Endothelial cell of hepatic sinusoid (primary cell): Measurements from ENCODE around the gene CDKL1.

Experiments
- in situ Hi-C: cut with HindIII; loops from 2 replicates; pipeline ENCODE4 v1.10.0; 2017; ENCODE audit warnings: low sequenced_read_pairs

CDKL1 gene

GRCh38 chr14:50396631-50397389 lies at the start of gene CDKL1:
TSS of gene CDKL1 (minus strand) at chr14:50396881. CDS start at chr14:50395868, 1,013 bp downstream.
- in situ Hi-C loops, result no loop called here

GRCh38 chr14:50434528-50434927 lies 37.8 kb upstream of the CDKL1 start:
- in situ Hi-C loops, result loop anchor here (10.0 kb wide), 1 partner anchor 110 kb away; no protein-coding TSS in a partner anchor

- in situ Hi-C loops, result loop anchor here (10.0 kb wide), 1 partner anchor 107 kb away; no protein-coding TSS in a partner anchor
These were observed 35.5 kb upstream of the CDKL1 start for GRCh38 chr14:50432131-50432530.

GRCh38 chr14:50425816-50426215 lies 29.1 kb upstream of the CDKL1 start:
- in situ Hi-C loops, result no loop called here

GRCh38 chr14:50425105-50425504 lies 28.4 kb upstream of the CDKL1 start:
- in situ Hi-C loops, result no loop called here

GRCh38 chr14:50423529-50423928 lies 26.8 kb upstream of the CDKL1 start:
- in situ Hi-C loops, result no loop called here

- in situ Hi-C loops, result no loop called here
These were observed 24.8 kb upstream of the CDKL1 start for GRCh38 chr14:50421499-50421898.

- in situ Hi-C loops, result no loop called here
These were observed 21.2 kb upstream of the CDKL1 start for GRCh38 chr14:50417853-50418252.

GRCh38 chr14:50410921-50411320 lies 14.2 kb upstream of the CDKL1 start:
- in situ Hi-C loops, result no loop called here

GRCh38 chr14:50410071-50410470 lies 13.4 kb upstream of the CDKL1 start:
- in situ Hi-C loops, result no loop called here

- in situ Hi-C loops, result no loop called here
These were observed 10.6 kb upstream of the CDKL1 start for GRCh38 chr14:50407111-50407812.

GRCh38 chr14:50403419-50403818 lies 6.7 kb upstream of the CDKL1 start:
- in situ Hi-C loops, result no loop called here

- in situ Hi-C loops, result no loop called here
These were observed 6.3 kb upstream of the CDKL1 start for GRCh38 chr14:50402965-50403364.

- in situ Hi-C loops, result no loop called here
These were observed 3.8 kb upstream of the CDKL1 start for GRCh38 chr14:50400461-50400860.

- in situ Hi-C loops, result no loop called here
These were observed 2.8 kb upstream of the CDKL1 start for GRCh38 chr14:50399251-50400032.

GRCh38 chr14:50398189-50398580 lies 1.5 kb upstream of the CDKL1 start:
- in situ Hi-C loops, result no loop called here

GRCh38 chr14:50397390-50398188 lies 908 bp upstream of the CDKL1 start:
- in situ Hi-C loops, result no loop called here

GRCh38 chr14:50395448-50395847 lies 1.2 kb downstream of the CDKL1 start:
- in situ Hi-C loops, result no loop called here

GRCh38 chr14:50394713-50395112 lies 2.0 kb downstream of the CDKL1 start:
- in situ Hi-C loops, result loop anchor here (5.0 kb wide), 1 partner anchor 37 kb away; no protein-coding TSS in a partner anchor

GRCh38 chr14:50389668-50390441 lies 6.8 kb downstream of the CDKL1 start:
- in situ Hi-C loops, result loop anchor here (5.0 kb wide), 1 partner anchor 33 kb away; no protein-coding TSS in a partner anchor
